GM18520 (cell line): Measurements from ENCODE around the gene S100A6.
"Not testable (repeated sequence)": the region's sequence is repeated elsewhere in the genome, so short reads cannot be mapped to it uniquely, and the experiment has no call there.

ENCODE experiments used
- ATAC-seq: cut with Tn5 transposase; IDR thresholded peaks from one replicate; pipeline ENCODE4 v1.9.1; 2021; ENCODE audit not compliant: unreplicated experiment

Gene S100A6

GRCh38 chr1:153532769-153533599 lies 2.8 kb downstream of the S100A6 start:
- ATAC-seq: no peak

GRCh38 chr1:153532181-153532580 lies 3.6 kb downstream of the S100A6 start:
- no peak for ATAC-seq

GRCh38 chr1:153531638-153532037 lies 4.2 kb downstream of the S100A6 start:
- ATAC-seq: no peak

- ATAC-seq: no peak
These were observed 8.1 kb downstream of the S100A6 start for GRCh38 chr1:153527683-153528040.

- ATAC-seq: no peak
These were observed 8.6 kb downstream of the S100A6 start for GRCh38 chr1:153527023-153527682.

GRCh38 chr1:153526132-153526543 lies 9.7 kb downstream of the S100A6 start:
- ATAC-seq: no peak

GRCh38 chr1:153525088-153525728 lies 10.6 kb downstream of the S100A6 start:
- ATAC-seq: no peak

- ATAC-seq: not testable (repeated sequence)
These were observed 13.3 kb downstream of the S100A6 start for GRCh38 chr1:153522353-153523048.

GRCh38 chr1:153521808-153522207 lies 14.0 kb downstream of the S100A6 start:
- ATAC-seq: not testable (repeated sequence)

GRCh38 chr1:153520818-153521476 lies 14.8 kb downstream of the S100A6 start:
- ATAC-seq: no peak

GRCh38 chr1:153520137-153520691 lies 15.6 kb downstream of the S100A6 start:
- not testable (repeated sequence) for ATAC-seq

- no peak for ATAC-seq
These were observed 16.5 kb downstream of the S100A6 start for GRCh38 chr1:153519242-153519641.

GRCh38 chr1:153515504-153516394 lies 20.0 kb downstream of the S100A6 start:
- ATAC-seq: no peak

GRCh38 chr1:153513666-153514065 lies 22.1 kb downstream of the S100A6 start:
- no peak for ATAC-seq

- no peak for ATAC-seq
These were observed 22.8 kb downstream of the S100A6 start for GRCh38 chr1:153513023-153513422.

GRCh38 chr1:153510984-153511410 lies 24.8 kb downstream of the S100A6 start:
- ATAC-seq: no peak

GRCh38 chr1:153509729-153510354 lies 25.9 kb downstream of the S100A6 start:
- no peak for ATAC-seq

GRCh38 chr1:153509036-153509435 lies 26.8 kb downstream of the S100A6 start:
- ATAC-seq: no peak
